ENCODE data around the gene LDLRAD4. TPM values are rescaled to one million over a fixed set of nuclear protein-coding genes. Genes with fewer than 3 reads are reported as not detected.

Gene LDLRAD4
- total RNA-seq, 1 donor: under 0.01 TPM

DNA sequence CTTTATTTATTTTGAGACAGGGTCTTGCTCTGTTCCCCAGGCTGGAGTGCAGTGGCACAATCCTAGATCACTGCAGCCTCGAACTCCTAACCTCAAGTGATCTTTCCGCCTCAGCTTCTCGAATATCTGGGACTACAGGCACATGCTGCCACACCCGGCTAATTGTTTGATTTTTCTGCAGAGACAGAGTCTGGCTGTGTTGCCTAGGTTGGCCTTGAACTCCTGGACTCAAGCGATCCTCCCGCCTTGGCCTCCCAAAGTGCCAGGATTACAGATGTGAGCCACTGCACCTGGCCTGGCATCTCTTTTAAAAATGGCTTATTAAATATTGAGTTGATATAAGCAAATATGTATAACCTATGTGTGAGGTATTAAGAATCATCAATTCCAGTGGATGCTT is 298.3 kb downstream of the LDLRAD4 start:
- no peak overlapping the region for H2AFZ ChIP-seq (ENCODE audit: low read length)
- no peak overlapping the region for H3K4me2 ChIP-seq (ENCODE audit: insufficient read depth, low read length)
- H3K79me2 ChIP-seq (ENCODE audit: insufficient read depth, low read length): no peaks in the 10 kb centered on the region
- H3K4me1 ChIP-seq (ENCODE audit: insufficient read depth, low read length): no peaks in the 10 kb centered on the region
- H3K27me3 ChIP-seq (ENCODE audit: insufficient read depth, low read length): no peaks in the 10 kb centered on the region
- no peaks in the 10 kb centered on the region for H3K36me3 ChIP-seq (ENCODE audit: insufficient read depth, low read length)
- H3K27ac ChIP-seq (ENCODE audit: low read depth, low read length): no peak overlapping the region
- no peak overlapping the region for H3K4me3 ChIP-seq (ENCODE audit: insufficient read depth, low read length)
- DNase-seq (ENCODE audit: insufficient read length, low spot score, missing footprints): no peak
- H4K20me1 ChIP-seq (ENCODE audit: insufficient read depth, low read length): no peaks in the 10 kb centered on the region
- TF ChIP-seq, protein P1, sequence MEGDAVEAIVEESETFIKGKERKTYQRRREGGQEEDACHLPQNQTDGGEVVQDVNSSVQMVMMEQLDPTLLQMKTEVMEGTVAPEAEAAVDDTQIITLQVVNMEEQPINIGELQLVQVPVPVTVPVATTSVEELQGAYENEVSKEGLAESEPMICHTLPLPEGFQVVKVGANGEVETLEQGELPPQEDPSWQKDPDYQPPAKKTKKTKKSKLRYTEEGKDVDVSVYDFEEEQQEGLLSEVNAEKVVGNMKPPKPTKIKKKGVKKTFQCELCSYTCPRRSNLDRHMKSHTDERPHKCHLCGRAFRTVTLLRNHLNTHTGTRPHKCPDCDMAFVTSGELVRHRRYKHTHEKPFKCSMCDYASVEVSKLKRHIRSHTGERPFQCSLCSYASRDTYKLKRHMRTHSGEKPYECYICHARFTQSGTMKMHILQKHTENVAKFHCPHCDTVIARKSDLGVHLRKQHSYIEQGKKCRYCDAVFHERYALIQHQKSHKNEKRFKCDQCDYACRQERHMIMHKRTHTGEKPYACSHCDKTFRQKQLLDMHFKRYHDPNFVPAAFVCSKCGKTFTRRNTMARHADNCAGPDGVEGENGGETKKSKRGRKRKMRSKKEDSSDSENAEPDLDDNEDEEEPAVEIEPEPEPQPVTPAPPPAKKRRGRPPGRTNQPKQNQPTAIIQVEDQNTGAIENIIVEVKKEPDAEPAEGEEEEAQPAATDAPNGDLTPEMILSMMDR (IDR thresholded peaks at IDR 0.05; ENCODE audit: extremely low read depth, low read depth, low read length): no peak
- no peaks in the 10 kb centered on the region for H3K9me3 ChIP-seq (ENCODE audit: low read depth, low read length)

DNA sequence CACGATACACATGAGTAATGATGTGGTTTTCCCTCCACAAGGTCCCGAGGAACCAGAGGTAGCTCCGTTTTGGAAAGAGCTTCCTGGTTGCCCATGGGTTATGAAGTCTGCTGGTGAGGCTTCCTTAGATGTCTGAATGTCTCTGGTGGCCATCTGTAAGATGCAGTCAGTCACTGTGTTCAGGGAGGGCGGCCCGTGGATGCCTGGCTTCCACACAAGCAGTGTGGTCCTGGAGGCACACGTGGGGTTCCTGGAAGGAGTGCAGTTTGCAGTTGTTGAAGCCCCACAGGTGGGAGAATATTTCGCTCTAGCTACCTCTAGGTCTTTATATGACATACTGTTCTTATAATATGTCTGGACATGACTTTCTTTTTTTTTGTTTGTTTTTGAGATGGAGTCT is 298.8 kb downstream of the LDLRAD4 start:
- H3K4me2 ChIP-seq (ENCODE audit: insufficient read depth, low read length): no peak overlapping the region
- H3K79me2 ChIP-seq (ENCODE audit: insufficient read depth, low read length): no peaks in the 10 kb centered on the region
- H3K27ac ChIP-seq (ENCODE audit: low read depth, low read length): no peak overlapping the region
- H3K9me3 ChIP-seq (ENCODE audit: low read depth, low read length): no peaks in the 10 kb centered on the region
- no peak overlapping the region for H3K4me3 ChIP-seq (ENCODE audit: insufficient read depth, low read length)
- no peaks in the 10 kb centered on the region for H4K20me1 ChIP-seq (ENCODE audit: insufficient read depth, low read length)
- no peak overlapping the region for H2AFZ ChIP-seq (ENCODE audit: low read length)
- no peak for DNase-seq (ENCODE audit: insufficient read length, low spot score, missing footprints)
- TF ChIP-seq, protein P1 (IDR thresholded peaks at IDR 0.05; ENCODE audit: extremely low read depth, low read depth, low read length): no peak
- no peaks in the 10 kb centered on the region for H3K27me3 ChIP-seq (ENCODE audit: insufficient read depth, low read length)
- no peaks in the 10 kb centered on the region for H3K4me1 ChIP-seq (ENCODE audit: insufficient read depth, low read length)
- no peaks in the 10 kb centered on the region for H3K36me3 ChIP-seq (ENCODE audit: insufficient read depth, low read length)

GRCh38 chr18:13518382-13518781 is 299.8 kb downstream of the LDLRAD4 start:
- H3K27me3 ChIP-seq (ENCODE audit: insufficient read depth, low read length): no peaks in the 10 kb centered on the region
- no peaks in the 10 kb centered on the region for H4K20me1 ChIP-seq (ENCODE audit: insufficient read depth, low read length)
- H3K4me1 ChIP-seq (ENCODE audit: insufficient read depth, low read length): no peaks in the 10 kb centered on the region
- no peak overlapping the region for H3K27ac ChIP-seq (ENCODE audit: low read depth, low read length)
- H3K4me2 ChIP-seq (ENCODE audit: insufficient read depth, low read length): no peak overlapping the region
- H2AFZ ChIP-seq (ENCODE audit: low read length): no peak overlapping the region
- no peak overlapping the region for H3K4me3 ChIP-seq (ENCODE audit: insufficient read depth, low read length)
- H3K9me3 ChIP-seq (ENCODE audit: low read depth, low read length): no peaks in the 10 kb centered on the region
- DNase-seq (ENCODE audit: insufficient read length, low spot score, missing footprints): no peak
- no peaks in the 10 kb centered on the region for H3K79me2 ChIP-seq (ENCODE audit: insufficient read depth, low read length)
- TF ChIP-seq, protein P1 (IDR thresholded peaks at IDR 0.05; ENCODE audit: extremely low read depth, low read depth, low read length): no peak
- H3K36me3 ChIP-seq (ENCODE audit: insufficient read depth, low read length): no peaks in the 10 kb centered on the region

GRCh38 chr18:13520306-13520705 is 301.7 kb downstream of the LDLRAD4 start:
- Histone ChIP-seq H4K20me1 (ENCODE audit: insufficient read depth, low read length) (no peaks in the 10 kb centered on the region), H3K36me3 (ENCODE audit: insufficient read depth, low read length) (no peaks in the 10 kb centered on the region)
- DNase-seq (ENCODE audit: insufficient read length, low spot score, missing footprints): no peak

More at GRCh38 chr18:13520306-13520705, 301.7 kb downstream of the LDLRAD4 start:
- Histone ChIP-seq H3K27ac (ENCODE audit: low read depth, low read length) (no peak overlapping the region), H3K9me3 (ENCODE audit: low read depth, low read length) (no peaks in the 10 kb centered on the region), H3K4me1 (ENCODE audit: insufficient read depth, low read length) (no peaks in the 10 kb centered on the region), H3K79me2 (ENCODE audit: insufficient read depth, low read length) (no peaks in the 10 kb centered on the region), H3K4me3 (ENCODE audit: insufficient read depth, low read length) (no peak overlapping the region), H3K27me3 (ENCODE audit: insufficient read depth, low read length) (no peaks in the 10 kb centered on the region), H2AFZ (ENCODE audit: low read length) (no peak overlapping the region), H3K4me2 (ENCODE audit: insufficient read depth, low read length) (no peak overlapping the region)
- TF ChIP-seq, protein P1 (IDR thresholded peaks at IDR 0.05; ENCODE audit: extremely low read depth, low read depth, low read length): no peak
